AG08396 (cell line): ENCODE measurements around the gene FRYL.
"Not testable (repeated sequence)": the region's sequence is repeated elsewhere in the genome, so short reads cannot be mapped to it uniquely, and the experiment has no call there.

Experiments
- DNase-seq: peaks from one replicate; pipeline ENCODE4 v3.0.0; 2012; ENCODE audit warnings: low spot score, mixed read lengths

The FRYL gene

GRCh38 chr4:48697516-48697915, 82.6 kb downstream of the FRYL start:
- not testable (repeated sequence) for DNase-seq

- no peak for DNase-seq
Observed at GRCh38 chr4:48694824-48695223, 85.3 kb downstream of the FRYL start.

DNA sequence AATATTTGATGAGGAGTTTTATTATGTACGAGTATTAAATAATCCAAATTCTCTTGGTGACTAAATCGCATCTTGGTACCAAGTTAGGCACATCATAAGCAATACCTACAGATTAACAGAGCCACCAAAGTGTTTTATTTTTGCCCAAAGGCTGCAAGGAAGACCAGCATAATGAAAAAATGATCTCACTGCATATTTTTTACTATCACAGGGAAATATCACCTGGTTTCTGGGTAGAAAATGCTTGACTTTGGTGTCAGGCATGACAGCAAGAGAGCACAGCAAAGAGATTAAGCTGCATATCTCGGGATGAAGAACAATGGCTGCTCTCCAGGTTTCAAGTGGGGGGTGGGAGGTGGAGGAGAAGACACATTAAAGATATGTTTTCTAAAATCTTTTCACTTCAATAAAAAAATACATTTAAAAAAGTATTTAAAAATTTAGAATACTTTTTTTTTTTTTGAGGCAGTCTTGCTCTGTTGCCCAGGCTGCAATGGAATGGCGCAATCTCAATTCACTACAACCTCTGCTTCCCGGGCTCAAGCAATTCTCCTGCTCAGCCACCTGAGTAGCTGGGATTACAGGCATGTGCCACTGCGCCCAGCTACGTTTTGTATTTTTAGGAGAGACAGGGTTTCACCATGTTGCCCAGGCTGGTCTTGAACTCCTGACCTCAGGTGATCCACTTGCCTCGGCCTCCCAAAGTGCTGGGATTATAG, 86.1 kb downstream of the FRYL start:
- DNase-seq, result no peak

DNA sequence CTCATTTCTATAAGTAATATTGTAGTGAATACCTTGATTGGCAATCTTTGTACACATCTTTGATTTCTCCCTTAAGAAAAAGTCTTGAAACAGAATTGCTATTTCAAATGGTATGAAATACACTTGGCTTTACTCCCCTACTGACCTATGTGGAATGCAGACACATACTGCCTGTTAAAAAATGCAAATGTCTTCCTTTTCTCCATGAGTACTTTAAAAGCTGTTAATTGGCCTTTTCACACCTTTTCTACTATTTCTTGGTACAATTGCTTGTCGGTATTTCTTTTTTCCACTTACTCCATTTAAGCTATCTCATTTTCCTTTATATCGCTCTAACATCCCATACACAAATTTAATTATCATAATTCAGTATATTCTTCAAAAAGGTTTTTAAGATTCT, 87.2 kb downstream of the FRYL start:
- DNase-seq, result no peak

GRCh38 chr4:48692044-48692443, 88.0 kb downstream of the FRYL start:
- no peak for DNase-seq

- no peak for DNase-seq
Observed at GRCh38 chr4:48688953-48689352, 91.1 kb downstream of the FRYL start.

DNA sequence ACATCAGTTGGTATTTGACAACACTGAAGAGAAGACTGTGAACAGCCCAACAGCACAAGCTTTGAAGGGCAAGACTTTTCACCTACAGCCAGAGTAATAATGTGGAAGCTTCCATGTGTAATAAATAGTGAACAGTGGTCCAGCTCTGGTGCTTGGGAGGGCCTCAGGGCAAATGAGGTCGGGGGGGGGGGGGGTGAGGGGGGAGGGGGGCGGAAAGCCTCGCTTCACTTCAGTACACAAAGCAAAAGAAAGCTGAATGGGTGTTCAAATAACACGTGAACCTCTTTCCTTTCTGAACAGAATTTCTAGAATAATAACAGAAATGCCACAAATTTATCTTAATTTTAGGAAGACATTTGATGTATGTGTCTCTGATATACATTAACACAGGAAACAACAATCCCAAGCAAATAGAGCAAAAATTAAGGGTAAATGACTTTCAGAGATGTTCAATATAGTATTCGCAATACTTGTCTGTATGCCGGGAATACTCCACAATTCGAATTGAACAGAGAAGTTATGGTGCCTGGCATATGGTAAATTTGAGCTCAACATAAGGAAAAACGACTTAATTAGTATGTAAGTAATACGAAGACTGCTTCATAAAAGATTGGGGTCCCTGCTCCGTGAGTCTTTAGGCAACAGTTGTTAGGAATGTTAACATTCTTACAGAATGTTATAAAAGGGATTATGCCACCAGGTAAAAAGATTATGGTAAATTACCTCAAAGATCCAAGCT, 92.6 kb downstream of the FRYL start:
- no peak for DNase-seq

DNA sequence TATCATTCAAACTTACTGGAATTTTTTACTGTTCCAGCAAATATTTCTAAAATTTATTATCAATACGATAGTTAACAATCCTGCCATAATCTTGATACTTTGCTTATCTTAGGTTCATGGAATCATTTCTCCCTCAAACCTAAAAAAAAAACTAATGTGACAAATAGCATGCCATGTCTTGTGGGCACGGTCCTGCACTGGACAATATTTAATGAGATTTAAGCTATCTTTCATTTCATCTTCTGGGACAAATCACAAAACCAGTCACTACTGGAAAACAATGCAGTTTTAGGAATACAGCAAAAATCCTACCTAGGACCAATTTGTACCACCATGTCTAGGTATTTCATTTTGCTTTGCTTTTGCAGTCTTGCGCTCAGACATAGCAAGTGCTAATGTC, 93.7 kb downstream of the FRYL start:
- no peak for DNase-seq

GRCh38 chr4:48683784-48684666, 96.1 kb downstream of the FRYL start:
- DNase-seq, result no peak

DNA sequence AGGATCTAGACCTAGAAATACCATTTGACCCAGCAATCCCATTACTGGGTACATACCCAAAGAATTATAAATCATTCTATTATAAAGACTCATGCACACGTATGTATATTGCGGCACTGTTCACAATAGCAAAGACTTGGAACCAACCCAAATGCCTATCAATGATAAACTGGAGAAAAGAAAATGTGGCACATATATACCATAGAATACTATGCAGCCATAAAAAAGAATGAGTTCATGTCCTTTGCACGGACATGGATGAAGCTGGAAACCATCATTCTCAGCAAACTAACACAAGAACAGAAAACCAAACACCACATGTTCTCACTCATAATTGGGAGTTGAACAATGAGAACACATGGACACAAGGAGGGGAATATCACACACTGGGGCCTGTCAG, 97.2 kb downstream of the FRYL start:
- not testable (repeated sequence) for DNase-seq

GRCh38 chr4:48681856-48682255, 98.2 kb downstream of the FRYL start:
- no peak for DNase-seq

DNA sequence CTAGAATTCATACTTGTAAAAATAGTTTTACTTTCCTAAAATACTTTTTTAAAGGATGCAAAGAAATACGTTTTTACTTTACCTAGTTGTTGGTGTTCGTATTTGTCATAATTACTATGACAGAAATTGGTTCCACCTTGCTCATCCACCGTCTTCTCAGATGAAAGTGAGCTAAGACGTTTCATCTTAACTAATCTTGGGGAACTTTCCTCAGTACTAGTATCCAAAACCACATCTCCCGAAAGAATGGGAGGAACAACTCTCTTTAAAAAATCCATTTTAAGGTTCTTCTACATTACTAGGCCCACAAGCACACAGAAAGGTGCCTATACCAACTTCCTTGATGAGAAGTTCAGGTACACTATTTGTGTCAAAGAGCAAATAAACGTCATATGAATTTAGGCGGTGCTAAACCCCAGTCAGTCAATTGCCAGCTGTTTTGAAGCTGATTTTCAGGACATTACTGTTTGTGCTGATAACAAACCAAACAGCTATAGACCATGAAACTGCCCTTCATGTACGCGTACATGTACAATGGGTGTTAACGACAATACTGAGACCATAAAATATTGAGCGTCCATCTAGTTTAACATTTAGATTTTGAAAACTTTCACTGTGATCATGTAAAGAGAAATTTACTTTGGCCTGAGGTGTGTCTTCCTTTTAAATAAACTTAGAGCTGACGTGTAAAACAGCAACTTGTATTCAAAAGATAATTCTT, 99.1 kb downstream of the FRYL start:
- no peak for DNase-seq

DNA sequence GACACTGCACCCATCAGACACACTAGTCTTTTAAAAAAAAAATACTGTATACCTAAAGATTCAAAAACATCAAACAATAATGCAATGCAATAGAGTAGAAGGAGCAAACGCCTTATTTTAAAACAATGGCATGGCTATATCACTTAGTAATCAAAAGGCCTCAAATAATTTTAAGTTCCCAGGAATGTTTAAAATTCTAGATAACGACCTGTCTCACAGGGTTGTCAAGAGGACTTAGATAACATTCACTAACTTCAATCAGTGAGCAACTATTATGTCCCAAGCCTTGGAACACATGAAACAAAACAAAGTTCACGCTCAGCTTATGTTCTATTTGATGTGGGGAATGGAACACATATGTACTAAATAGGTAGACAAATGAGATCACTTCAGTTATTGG, 106.5 kb downstream of the FRYL start:
- no peak for DNase-seq

DNA sequence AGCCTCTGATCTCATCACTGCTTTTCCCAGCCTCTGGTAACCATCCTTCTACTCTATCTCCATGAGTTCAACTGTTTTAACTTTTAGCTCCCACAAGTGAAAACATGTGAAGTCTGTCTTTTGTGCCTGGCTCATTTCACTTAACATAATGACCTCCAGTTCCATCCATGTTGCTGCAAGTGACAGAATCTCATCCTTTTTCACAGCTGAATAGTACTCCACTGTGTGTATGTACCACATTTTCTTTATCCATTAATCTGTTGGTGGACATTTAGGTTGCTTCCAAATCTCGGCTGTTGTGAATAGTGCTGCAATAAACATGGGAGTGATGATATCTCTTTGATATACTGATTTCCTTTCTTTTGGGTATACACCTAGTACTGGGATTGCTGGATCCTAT, 109.5 kb downstream of the FRYL start:
- DNase-seq, result no peak

DNA sequence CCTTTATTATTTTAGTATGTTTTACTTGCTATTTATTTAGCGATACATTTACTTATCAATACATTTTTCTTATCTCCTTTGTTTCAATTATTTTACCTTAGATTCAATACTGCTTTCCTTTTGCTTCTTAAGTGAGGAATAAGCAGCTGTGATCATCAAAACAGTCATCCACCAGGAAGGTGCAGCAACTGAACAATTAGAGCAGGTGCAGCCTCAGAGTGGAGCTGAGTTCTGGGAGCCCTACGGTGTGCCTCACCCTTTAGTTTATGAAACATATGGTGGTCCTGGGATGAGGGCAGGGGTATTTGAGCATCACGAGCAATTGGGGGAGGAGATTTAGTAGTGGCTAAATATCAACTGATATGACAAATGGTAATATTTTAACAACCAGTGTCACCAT, 111.0 kb downstream of the FRYL start:
- DNase-seq, result no peak

GRCh38 chr4:48668254-48669017, 111.6 kb downstream of the FRYL start:
- no peak for DNase-seq

DNA sequence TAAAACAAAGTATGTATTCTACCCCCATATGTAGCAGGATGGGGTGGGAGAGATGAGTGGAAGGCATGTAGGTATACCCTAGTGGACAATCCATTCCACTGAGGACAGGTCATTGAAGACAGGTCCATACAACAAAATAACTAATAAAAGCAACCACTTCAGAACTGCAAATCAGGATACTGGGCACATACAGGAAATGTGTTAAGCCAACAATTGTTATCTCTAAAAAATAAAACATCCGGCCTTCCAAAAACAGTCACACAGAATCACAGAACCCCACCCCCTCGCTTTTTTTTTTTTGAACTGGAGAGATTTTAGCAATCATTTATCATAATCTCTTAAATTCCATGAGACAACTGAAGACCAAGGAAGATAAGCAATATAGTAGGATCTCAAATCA, 112.9 kb downstream of the FRYL start:
- no peak for DNase-seq

- DNase-seq, result no peak
Observed at GRCh38 chr4:48665555-48666186, 114.4 kb downstream of the FRYL start.

GRCh38 chr4:48664938-48665337, 115.1 kb downstream of the FRYL start:
- DNase-seq, result no peak

GRCh38 chr4:48661391-48661790, 118.7 kb downstream of the FRYL start:
- DNase-seq, result no peak

DNA sequence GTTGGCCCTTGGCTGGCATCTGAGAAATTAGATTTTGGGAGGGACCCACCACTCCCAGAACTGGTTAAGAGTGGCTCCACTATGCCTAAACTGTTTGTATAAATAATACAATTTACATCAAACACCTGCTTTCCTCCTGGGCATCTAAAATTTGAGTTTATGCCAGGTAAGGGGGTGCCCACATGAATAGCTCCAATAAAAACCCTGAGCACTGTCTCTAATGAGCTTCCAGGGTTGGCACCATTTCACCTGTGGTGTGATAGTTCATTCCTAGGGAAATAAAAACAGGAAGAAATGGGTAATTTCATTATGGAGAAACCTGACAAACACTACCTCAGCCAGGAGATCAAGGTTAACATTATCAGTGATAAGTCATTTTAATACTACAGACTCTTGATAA, 119.7 kb downstream of the FRYL start:
- no peak for DNase-seq
